ENCODE data around the gene TPRG1L.

Gene TPRG1L

DNA sequence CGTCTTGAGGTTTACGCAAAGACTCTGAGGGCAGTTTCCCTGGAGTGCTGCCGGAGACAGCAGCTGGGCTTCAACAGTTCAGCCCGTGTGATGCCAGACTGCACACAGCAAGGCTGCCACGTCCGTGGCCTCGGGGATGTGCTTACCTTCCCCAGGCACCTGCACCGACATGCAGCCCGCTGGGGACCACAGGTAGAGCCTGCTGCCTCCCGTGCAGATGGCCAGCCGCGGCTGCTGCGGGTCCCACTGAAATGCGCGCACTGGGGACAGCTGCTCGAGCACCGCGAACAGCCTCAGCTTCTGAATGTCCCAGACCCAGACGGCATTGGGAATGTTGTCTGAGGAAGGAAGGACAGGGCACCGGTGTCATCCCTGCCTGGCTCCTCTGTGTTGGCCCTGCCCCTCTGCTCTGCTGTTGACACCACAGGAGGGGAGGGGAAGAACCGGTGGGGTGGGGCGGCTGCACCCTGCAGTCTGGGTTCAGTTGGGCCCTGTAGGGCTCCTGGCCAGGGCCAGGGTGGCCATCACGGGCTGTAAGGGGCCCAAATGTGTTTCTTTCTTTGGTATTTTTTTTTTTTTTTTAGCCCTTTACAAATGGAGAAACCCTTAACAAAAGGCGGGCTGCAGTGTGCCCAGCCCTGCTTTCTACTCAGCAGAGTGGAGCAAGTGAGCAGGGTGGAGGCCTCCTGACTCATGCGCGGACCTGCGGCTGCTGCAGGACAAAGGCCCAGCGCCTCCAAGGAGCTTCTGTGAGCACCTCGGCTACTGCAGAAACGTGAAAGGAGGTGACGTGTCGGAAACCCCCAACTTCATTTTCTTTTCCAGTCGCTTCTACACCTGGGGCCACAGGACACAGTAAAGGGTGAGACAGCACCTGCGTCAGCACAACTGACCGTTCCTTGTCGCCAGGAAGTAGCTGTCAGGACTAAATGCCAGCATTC lies 6.8 kb downstream of the TPRG1L start:
- no peaks in the 10 kb centered on the region for H3K4me1 ChIP-seq (ENCODE audit: insufficient read depth, poor library complexity, severe bottlenecking)
- ATAC-seq (ENCODE audit: low read depth): no peak
- TF ChIP-seq, protein P1, sequence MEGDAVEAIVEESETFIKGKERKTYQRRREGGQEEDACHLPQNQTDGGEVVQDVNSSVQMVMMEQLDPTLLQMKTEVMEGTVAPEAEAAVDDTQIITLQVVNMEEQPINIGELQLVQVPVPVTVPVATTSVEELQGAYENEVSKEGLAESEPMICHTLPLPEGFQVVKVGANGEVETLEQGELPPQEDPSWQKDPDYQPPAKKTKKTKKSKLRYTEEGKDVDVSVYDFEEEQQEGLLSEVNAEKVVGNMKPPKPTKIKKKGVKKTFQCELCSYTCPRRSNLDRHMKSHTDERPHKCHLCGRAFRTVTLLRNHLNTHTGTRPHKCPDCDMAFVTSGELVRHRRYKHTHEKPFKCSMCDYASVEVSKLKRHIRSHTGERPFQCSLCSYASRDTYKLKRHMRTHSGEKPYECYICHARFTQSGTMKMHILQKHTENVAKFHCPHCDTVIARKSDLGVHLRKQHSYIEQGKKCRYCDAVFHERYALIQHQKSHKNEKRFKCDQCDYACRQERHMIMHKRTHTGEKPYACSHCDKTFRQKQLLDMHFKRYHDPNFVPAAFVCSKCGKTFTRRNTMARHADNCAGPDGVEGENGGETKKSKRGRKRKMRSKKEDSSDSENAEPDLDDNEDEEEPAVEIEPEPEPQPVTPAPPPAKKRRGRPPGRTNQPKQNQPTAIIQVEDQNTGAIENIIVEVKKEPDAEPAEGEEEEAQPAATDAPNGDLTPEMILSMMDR (IDR thresholded peaks at IDR 0.05; ENCODE audit: poor library complexity, severe bottlenecking): no peak
- H3K9me3 ChIP-seq (ENCODE audit: severe bottlenecking): no peaks in the 10 kb centered on the region
- H3K27me3 ChIP-seq (ENCODE audit: insufficient read depth, poor library complexity, severe bottlenecking): no peaks in the 10 kb centered on the region
- DNase-seq (ENCODE audit: low spot score): no peak
- peaks cover 41% of the 10 kb centered on the region for H3K36me3 ChIP-seq (ENCODE audit: low read depth)
- H3K27ac ChIP-seq (ENCODE audit: poor library complexity, severe bottlenecking): no peak overlapping the region
- no peak overlapping the region for H3K4me3 ChIP-seq (ENCODE audit: severe bottlenecking)

DNA sequence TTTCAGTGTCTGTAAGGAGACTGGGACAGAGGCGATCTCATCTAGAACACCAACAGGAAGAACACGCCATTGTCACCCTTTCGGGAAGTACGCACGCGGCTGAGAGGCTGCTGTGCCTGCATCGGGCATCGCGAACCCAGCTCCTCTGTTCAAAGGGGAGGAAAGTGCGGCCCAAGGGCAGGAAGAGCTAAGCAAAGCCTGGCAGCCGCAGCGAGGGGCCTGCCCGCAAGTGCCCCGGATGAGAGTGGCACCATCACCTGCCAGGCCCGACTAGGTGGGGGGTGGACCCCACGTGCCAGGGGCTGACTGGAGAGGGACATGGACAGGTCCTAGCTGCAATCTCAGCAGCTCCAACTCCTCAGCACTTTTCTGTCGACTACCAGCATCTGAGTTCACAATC lies 7.5 kb downstream of the TPRG1L start:
- Histone ChIP-seq H3K4me1 (ENCODE audit: insufficient read depth, poor library complexity, severe bottlenecking) (no peaks in the 10 kb centered on the region), H3K36me3 (ENCODE audit: low read depth) (peaks cover 41% of the 10 kb centered on the region), H3K9me3 (ENCODE audit: severe bottlenecking) (no peaks in the 10 kb centered on the region), H3K4me3 (ENCODE audit: severe bottlenecking) (no peak overlapping the region), H3K27ac (ENCODE audit: poor library complexity, severe bottlenecking) (no peak overlapping the region), H3K27me3 (ENCODE audit: insufficient read depth, poor library complexity, severe bottlenecking) (no peaks in the 10 kb centered on the region)
- no peak for DNase-seq (ENCODE audit: low spot score)
- TF ChIP-seq, protein P1 (IDR thresholded peaks at IDR 0.05; ENCODE audit: poor library complexity, severe bottlenecking): no peak
- ATAC-seq (ENCODE audit: low read depth): no peak

DNA sequence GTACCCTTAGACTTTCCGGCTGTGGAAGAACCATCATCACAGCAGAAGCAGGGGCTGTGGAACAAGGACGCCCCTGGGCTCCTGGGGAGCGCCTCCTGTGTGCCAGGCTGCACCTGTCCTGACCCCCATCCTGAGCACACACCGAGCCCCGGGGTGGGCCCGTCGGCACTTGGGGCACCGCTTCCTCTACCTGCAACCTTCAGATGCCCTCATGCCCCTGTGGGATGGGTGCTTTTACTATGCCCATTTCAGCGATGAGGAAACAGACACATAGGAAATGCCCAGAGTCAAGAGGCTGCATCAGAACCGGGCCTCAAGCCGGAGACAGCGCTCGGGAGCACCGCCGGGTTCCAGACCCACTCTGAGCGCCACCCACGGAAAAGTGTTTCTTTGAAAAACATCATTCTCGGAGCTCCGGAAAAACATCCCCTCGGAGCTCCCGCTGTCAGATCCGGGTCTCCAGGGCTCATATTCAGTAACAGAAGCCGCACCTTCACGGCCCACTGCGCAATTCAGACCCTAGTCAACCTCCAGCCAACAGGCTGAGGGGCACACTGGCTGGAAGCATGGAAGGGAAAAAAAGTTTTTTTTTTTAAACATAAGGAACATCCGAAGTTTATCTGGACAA lies 8.0 kb downstream of the TPRG1L start:
- H3K27me3 ChIP-seq (ENCODE audit: insufficient read depth, poor library complexity, severe bottlenecking): no peaks in the 10 kb centered on the region
- no peak overlapping the region for H3K27ac ChIP-seq (ENCODE audit: poor library complexity, severe bottlenecking)
- H3K4me3 ChIP-seq (ENCODE audit: severe bottlenecking): no peak overlapping the region
- H3K9me3 ChIP-seq (ENCODE audit: severe bottlenecking): no peaks in the 10 kb centered on the region
- TF ChIP-seq, protein P1 (IDR thresholded peaks at IDR 0.05; ENCODE audit: poor library complexity, severe bottlenecking): no peak
- peaks cover 40% of the 10 kb centered on the region for H3K36me3 ChIP-seq (ENCODE audit: low read depth)
- no peak for DNase-seq (ENCODE audit: low spot score)
- no peaks in the 10 kb centered on the region for H3K4me1 ChIP-seq (ENCODE audit: insufficient read depth, poor library complexity, severe bottlenecking)
- ATAC-seq (ENCODE audit: low read depth): no peak

DNA sequence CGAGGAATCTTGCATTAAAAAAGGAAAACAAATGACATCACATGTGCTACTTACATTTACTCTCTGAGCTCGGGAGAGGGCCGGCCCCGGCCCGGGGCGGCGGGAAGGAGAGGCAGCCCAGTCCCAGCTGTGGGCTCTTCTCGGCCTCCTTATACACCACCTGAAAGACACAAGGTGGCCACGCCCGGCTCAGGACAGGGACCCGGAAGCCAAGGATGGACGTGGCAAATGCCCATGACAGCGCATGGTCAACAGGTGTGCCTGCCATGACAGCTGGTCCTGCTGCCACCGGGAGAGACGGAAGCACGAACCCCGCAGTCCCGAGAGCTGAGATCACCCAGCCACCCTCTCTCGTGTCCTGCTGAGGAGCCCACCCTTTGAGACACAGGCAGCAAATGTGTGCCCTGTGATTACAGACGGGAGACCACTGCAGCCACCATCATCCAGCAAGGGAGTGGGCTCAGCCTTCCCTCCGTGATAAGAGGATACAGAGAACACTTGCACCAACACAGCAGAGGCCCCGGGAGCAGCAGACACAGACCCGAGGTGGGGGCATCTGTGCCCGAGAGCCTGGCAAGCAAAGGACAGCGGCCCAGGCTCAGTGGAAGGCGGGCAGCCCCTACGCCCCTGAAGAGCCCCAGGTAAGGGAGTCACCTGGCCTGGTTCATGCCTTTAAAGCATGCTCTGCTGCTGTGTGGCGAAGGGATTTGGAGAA lies 8.7 kb downstream of the TPRG1L start:
- H3K36me3 ChIP-seq (ENCODE audit: low read depth): peaks cover 41% of the 10 kb centered on the region
- TF ChIP-seq, protein P1 (IDR thresholded peaks at IDR 0.05; ENCODE audit: poor library complexity, severe bottlenecking): no peak
- no peak for ATAC-seq (ENCODE audit: low read depth)

More for the DNA sequence above, 8.7 kb downstream of the TPRG1L start:
- Histone ChIP-seq H3K4me3 (ENCODE audit: severe bottlenecking) (no peak overlapping the region), H3K9me3 (ENCODE audit: severe bottlenecking) (no peaks in the 10 kb centered on the region), H3K27me3 (ENCODE audit: insufficient read depth, poor library complexity, severe bottlenecking) (no peaks in the 10 kb centered on the region), H3K4me1 (ENCODE audit: insufficient read depth, poor library complexity, severe bottlenecking) (no peaks in the 10 kb centered on the region), H3K27ac (ENCODE audit: poor library complexity, severe bottlenecking) (no peak overlapping the region)
- DNase-seq (ENCODE audit: low spot score): no peak
